GM21515 (cell line): ENCODE measurements around the gene CD151.

Source experiments
- ATAC-seq: cut with Tn5 transposase; IDR thresholded peaks from one replicate; pipeline ENCODE4 v1.9.1; 2021; ENCODE audit not compliant: unreplicated experiment

CD151 gene

GRCh38 chr11:796565-797295 is 36.0 kb upstream of the CD151 start:
- no peak for ATAC-seq

- ATAC-seq, result peak; percentile 43
These were observed 35.3 kb upstream of the CD151 start for GRCh38 chr11:797296-798092.

DNA sequence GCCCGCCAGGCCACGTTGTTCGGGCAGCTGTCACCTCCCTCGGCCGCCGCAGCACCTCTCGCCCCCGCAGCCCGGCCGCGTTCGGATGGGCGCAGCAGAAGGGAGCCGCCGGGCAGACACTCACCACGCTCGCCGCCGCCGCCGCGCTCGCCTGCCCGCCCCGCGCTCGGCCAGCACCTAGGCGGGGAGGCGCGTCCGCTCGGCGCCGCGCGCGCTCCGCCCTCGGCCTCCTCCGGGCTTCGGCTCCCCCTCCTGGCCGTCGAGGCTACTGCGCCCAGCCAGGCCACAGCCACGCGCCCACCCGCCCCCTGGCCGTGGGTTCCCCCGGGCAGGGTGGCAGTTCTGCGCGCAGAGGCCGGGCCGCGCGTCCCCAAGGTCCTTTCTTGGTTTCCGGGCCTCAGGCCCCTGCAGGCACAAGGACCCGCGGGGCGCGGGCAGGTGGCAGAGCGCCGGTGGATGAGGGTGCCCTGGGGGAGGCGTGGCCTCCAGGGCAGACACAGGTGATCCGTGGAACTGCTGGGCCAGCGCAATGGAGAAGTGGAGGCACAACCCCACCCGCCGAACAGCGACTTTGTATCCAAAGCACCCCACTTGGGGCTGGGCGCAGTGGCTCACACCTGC is 34.5 kb upstream of the CD151 start, which contains the start of gene SLC25A22:
Gene SLC25A22, minus strand, starts transcription at position 189 of the 621 bp plus-strand sequence. CDS start 3,275 bp downstream, outside the sequence.
- peak; percentile 52 for ATAC-seq

DNA sequence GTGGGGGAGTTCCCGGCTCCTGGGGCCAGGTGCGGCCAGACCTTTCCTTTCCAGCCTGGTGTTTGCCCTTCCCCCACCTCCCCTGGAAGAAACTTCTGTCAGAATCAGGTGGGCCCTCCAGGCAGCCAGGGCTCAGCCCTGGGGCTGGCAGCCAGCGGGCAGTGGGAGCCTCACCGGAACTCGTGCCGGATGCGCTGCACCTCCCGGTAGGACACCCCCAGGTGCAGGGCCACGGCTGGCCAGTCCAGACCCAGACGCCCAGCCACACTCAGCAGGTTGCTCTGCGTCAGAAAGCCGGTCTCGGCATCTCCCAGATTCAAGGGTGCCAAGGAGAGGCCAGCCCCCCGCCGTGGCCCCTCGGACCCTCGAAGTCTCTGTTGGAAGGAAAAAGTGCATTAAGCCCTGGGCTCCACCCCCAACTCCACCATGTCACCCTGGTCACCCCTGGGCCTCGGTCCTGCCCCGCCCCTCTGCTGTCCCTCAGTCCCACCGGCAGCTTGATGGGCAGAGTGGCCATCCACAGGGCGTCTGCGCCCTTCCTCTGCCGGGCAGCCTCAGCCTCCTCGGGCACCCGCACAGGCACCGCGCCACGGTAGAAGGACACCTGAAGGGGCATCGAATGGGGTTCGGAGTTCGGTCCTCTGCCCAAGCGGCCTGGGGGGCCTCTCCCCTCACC is 33.0 kb upstream of the CD151 start:
- ATAC-seq, result no peak

DNA sequence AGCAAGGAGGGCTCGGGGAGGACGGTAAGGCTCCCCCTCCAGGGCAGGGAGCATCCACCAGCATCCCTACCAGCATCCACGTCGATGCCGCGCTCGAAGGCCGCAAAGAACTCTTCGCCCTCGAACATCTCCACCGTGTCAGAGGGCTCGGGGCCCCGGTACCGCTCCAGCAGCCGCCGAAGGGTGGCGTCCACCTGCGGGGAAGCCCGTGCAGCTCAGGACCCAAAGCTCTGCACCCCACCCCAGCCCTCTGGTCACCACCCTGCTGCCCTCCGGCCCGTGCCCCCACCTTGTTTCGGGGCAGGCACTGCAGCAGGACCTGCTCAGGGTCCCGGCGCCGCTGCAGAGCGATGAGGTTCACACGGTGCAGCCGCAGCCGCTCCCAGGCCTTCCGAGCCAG is 32.3 kb upstream of the CD151 start:
- ATAC-seq, result no peak

GRCh38 chr11:801097-801780 is 31.5 kb upstream of the CD151 start:
- ATAC-seq, result no peak

GRCh38 chr11:802018-802617 is 30.6 kb upstream of the CD151 start:
- ATAC-seq, result no peak

GRCh38 chr11:802693-803466 is 29.9 kb upstream of the CD151 start:
- no peak for ATAC-seq

DNA sequence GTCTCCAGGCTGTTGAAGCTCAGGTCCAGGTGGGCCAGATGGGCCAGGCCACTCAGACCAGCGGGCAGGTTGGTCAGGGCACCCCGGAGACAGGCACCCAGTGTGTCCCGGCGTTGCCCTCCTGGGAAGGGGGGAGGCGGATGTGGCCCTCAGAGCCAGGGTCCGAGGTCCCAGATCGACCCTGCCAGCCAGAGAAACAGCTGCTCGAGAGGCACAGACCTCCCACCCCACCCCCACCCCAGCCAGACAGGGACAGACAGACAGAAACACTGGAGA is 29.3 kb upstream of the CD151 start:
- no peak for ATAC-seq

DNA sequence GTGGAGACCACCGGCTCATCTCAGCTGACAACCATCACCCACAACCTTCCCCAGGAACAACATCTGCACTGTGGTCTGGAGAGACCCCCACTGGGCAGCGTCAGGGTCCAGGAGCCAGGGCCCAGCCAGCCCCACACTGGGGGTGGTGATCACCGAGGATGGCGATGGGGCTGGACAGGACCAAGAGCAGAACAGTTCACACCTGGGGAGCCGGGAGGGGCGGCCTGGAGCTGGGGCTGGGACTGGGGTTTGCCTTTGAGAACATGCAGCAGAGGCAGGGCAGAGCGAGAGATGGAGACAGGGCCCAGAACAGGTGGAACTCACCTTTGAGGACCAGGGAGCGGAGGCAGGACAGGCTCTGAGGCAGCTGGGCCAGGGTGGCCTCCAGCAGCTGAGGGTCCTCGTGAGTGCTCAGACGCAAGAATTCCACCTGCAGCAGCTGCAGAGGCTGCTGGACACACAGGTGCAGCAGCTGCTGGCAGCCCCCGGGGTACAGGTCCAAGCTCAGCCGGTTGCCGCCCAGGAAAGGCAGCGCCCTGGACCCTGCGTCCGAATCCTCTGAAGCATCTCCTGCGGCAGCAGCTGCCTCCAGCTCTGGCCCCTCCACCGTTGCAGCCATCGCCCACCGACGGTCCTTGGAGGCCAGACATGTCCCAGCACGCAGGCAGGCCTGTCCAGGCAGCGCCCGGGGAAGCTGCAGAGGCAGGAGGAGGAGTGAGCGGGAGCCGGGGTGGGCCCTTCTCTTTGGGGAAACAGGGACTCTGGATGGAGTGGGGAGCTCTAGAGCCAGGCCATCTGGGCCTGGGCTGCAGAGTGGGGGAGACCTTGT is 28.8 kb upstream of the CD151 start:
- no peak for ATAC-seq

DNA sequence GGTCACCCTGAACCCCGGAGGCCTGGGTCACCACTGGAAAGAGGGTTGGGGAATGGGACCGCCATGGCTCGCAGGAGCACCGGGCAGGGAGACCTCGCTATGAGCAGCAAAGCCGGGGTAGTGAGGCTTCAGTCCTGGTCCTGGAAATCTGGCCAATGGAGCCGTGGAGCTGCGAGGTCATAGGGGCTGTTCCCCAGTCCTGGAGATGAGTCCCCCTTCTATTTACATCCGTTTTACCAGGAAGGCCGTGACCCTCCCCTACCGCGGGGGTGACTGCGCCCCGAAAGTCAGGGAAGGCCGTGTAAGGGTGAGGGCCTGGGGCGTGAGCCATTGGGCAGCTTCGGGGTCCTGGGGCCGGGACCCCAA is 28.2 kb upstream of the CD151 start:
- no peak for ATAC-seq

DNA sequence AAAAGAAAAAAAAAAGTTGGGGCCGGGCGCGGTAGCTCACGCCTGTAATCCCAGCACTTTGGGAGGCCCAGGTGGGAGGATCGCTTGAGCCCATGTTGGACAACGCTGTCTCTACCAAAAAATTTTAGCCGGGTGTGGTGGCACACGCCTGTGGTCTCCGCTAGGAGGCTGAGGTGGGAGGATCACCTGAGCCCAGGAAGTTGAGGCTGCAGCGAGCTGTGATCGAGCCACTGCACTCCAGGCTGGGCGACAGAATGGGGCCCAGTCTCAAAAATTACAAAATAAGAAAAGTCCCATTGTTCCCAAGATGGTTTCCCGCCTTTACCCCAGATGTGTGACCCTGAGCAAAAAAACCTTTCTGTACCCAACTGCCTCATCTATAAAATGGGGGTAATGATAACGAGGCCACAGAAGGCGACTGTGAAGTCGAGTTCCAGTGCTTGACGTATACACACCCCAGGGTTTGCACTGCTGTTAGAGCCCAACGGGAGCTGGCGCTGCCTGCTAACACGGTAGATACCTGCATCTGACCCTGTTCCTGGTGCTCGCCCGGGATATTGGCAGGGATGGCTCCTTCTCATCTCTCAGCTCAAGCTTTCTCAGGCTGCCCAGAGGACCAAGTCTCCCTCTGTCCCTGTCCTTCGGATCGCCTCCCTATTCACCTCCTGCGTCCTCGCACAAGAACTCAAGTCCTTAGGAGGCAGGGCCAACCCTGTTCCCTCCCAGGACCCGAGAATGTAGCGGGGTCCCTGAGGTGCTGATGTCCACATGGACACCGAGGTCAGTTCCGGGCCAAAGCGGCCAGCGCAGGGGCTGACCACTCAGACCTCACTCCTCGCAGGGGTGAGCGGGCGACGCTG is 24.1 kb upstream of the CD151 start:
- ATAC-seq, result peak; percentile 0

DNA sequence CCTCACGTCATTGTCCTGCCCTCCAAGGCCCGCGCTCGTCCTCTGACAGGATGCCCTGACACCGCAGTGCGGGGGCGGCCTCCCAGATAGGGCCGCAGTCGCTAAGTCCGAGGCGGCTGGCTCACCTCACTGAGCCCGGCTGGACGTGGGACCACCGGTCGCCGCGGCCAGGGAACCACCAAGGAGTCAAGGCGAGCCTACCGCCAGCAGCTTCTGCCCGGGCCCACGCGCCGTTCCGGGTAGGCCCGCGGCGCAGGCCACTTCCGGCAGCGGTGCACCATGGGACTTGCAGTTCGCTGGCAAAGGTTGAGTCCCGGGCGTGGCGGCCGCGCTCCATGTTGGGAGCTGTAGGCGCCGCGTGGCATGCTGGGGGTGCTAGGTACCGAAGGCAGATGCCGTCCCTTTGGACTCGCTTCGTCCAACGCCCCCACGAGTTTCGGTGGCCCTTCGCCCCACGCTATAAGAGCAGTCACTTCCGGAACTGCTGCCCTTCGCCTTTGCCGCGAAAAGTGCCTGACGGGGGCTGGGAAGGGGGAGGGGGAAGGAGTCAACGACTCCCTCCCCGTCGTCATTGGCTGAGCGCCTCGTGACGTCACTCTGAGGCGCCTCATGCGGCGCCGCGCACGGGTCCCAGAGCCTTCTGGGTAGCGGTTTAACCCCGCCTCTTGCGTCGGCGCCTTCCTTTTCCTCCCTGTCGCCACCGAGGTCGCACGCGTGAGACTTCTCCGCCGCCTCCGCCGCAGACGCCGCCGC is 23.3 kb upstream of the CD151 start, which contains the start of gene RPLP2:
Gene RPLP2, plus strand, starts transcription at position 681 of the 753 bp plus-strand sequence. CDS start 268 bp downstream, outside the sequence.
- ATAC-seq, result peak; percentile 68

- ATAC-seq, result no peak
These were observed 22.6 kb upstream of the CD151 start for GRCh38 chr11:810040-810567.

- ATAC-seq, result no peak
These were observed 21.1 kb upstream of the CD151 start for GRCh38 chr11:811446-812245.

- no peak for ATAC-seq
These were observed 20.4 kb upstream of the CD151 start for GRCh38 chr11:812390-812789.
